CD4-positive, CD25-positive, alpha-beta regulatory T cell (primary cell): ENCODE results near the gene TGFBRAP1. TPM values are rescaled to one million over a fixed set of nuclear protein-coding genes. Genes with fewer than 3 reads are reported as not detected.
"Not testable (repeated sequence)": the region's sequence is repeated elsewhere in the genome, so short reads cannot be mapped to it uniquely, and the experiment has no call there.

Experiments used
- ATAC-seq, 2 donors: fragments of 150-1000 bp; cut with Tn5 transposase; one replicate each; pipeline ENCODE4 v1.10.0; 2021; ENCODE audit warnings: low read depth in 2 of 2, moderate number of reproducible peaks in 2 of 2, moderate library complexity in 1 of 2
- DNase-seq, 3 donors: peaks; one replicate each; pipeline versions ENCODE4 v3.0.0 to v3.0.0-alpha.2; 2012 to 2022; ENCODE audit warnings: mixed read lengths in 1 of 3
- H3K27ac ChIP-seq: one replicate; pipeline ENCODE4 v1.7.0; 2013; ENCODE audit warnings: mild to moderate bottlenecking, low read length; ENCODE audit not compliant: insufficient read depth, poor library complexity, severe bottlenecking
- H3K27me3 ChIP-seq: one replicate; pipeline ENCODE4 v1.7.0; 2013; ENCODE audit warnings: low read length; ENCODE audit not compliant: control insufficient read depth, insufficient read depth
- H3K36me3 ChIP-seq: one replicate; pipeline ENCODE4 v1.7.0; 2013; ENCODE audit warnings: mild to moderate bottlenecking, low read length, moderate library complexity; ENCODE audit not compliant: control insufficient read depth, insufficient read depth
- H3K4me1 ChIP-seq: 2 replicates; pipeline ENCODE4 v1.7.0; 2013; ENCODE audit warnings: mild to moderate bottlenecking, low read length; ENCODE audit not compliant: insufficient read depth, control insufficient read depth, poor library complexity, severe bottlenecking
- H3K4me3 ChIP-seq: one replicate; pipeline ENCODE4 v1.7.0; 2013; ENCODE audit warnings: low read depth, mild to moderate bottlenecking, low read length, moderate library complexity
- H3K9me3 ChIP-seq, 2 experiments: 1 replicate in 1 of 2; 2 replicates in 1 of 2; pipeline ENCODE4 v1.7.0; 2013; ENCODE audit warnings: low read length in 2 of 2, mild to moderate bottlenecking in 1 of 2, moderate library complexity in 1 of 2; ENCODE audit not compliant: control insufficient read depth in 2 of 2
- H3K27ac Mint-ChIP-seq, 3 donors: one replicate each; pipeline ENCODE4 v1.8.0; 2020 to 2022; ENCODE audit warnings: mild to moderate bottlenecking in 3 of 3, mixed read lengths in 3 of 3, moderate library complexity in 2 of 3
- H3K27me3 Mint-ChIP-seq: one replicate; pipeline ENCODE4 v1.8.0; 2022; ENCODE audit warnings: mild to moderate bottlenecking, mixed read lengths
- H3K36me3 Mint-ChIP-seq: one replicate; pipeline ENCODE4 v1.8.0; 2020; ENCODE audit warnings: mixed read lengths
- H3K4me1 Mint-ChIP-seq, 4 donors: one replicate each; pipeline ENCODE4 v1.8.0; 2020 to 2022; ENCODE audit warnings: mixed read lengths in 4 of 4, mild to moderate bottlenecking in 1 of 4
- H3K4me3 Mint-ChIP-seq, 4 donors: one replicate each; pipeline ENCODE4 v1.8.0; 2020 to 2022; ENCODE audit warnings: mild to moderate bottlenecking in 4 of 4, mixed read lengths in 4 of 4, moderate library complexity in 3 of 4
- H3K9me3 Mint-ChIP-seq, 7 donors: one replicate each; pipeline ENCODE4 v1.8.0; 2020 to 2022; ENCODE audit warnings: mixed read lengths in 7 of 7, mild to moderate bottlenecking in 3 of 7, moderate library complexity in 2 of 7
- polyA plus RNA-seq, 4 donors: library from polyadenylated mRNA; unstranded; fragments of 300-500 nt; fragmentation: Illumina TruSeq; gene quantifications; one replicate each; pipeline ENCODE4 v1.2.3, GENCODE V29; 2021
- total RNA-seq: library from RNA; stranded (reverse); gene quantifications from one replicate; pipeline ENCODE4 v1.2.3, GENCODE V29; 2022

The TGFBRAP1 gene
- total and polyA plus RNA-seq, 5 donors from 2014 or later, result 13.9 to 21.0 (median 18.7) TPM

DNA sequence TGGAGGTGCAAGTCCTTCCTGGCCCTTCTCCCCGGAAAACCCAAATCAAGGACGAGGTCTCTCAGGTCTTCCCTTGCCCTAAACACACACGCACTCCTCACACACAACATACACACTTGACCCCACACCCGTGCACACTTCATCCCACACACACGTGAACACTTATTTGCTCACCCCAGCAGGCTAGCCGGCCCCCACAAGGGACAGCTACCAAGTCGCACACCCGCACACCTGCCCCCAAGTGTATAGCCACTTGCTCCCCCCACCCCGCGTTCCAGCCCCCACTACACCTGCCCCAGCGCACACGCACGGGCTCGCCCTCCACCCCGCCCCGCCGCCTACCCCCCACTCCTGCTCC, 359 bp downstream of the TGFBRAP1 start:
- peaks cover 19 to 55% (median 30%) of the 10 kb centered on the region in 4 donors for H3K4me1 Mint-ChIP-seq
- peak in 1 of 2 donors; percentile 7 for ATAC-seq
- peak in 1 of 3 donors; percentile 33 for DNase-seq
- Histone ChIP-seq H3K36me3 (peaks cover 4% of the 10 kb centered on the region), H3K4me1 (peaks cover 26% of the 10 kb centered on the region), H3K27ac (peak overlapping the region; percentile 45), H3K27me3 (no peaks in the 10 kb centered on the region), H3K9me3 (no peaks in the 10 kb centered on the region), H3K4me3 (peak overlapping the region; percentile 85)
- no peaks in the 10 kb centered on the region for H3K27me3 Mint-ChIP-seq
- peak overlapping the region; percentile 95 to 97 (median 95) for H3K27ac Mint-ChIP-seq
- peak overlapping the region; percentile 86 to 96 (median 94) for H3K4me3 Mint-ChIP-seq
- H3K9me3 Mint-ChIP-seq, result no peaks in the 10 kb centered on the region
- peaks cover 4% of the 10 kb centered on the region for H3K36me3 Mint-ChIP-seq

DNA sequence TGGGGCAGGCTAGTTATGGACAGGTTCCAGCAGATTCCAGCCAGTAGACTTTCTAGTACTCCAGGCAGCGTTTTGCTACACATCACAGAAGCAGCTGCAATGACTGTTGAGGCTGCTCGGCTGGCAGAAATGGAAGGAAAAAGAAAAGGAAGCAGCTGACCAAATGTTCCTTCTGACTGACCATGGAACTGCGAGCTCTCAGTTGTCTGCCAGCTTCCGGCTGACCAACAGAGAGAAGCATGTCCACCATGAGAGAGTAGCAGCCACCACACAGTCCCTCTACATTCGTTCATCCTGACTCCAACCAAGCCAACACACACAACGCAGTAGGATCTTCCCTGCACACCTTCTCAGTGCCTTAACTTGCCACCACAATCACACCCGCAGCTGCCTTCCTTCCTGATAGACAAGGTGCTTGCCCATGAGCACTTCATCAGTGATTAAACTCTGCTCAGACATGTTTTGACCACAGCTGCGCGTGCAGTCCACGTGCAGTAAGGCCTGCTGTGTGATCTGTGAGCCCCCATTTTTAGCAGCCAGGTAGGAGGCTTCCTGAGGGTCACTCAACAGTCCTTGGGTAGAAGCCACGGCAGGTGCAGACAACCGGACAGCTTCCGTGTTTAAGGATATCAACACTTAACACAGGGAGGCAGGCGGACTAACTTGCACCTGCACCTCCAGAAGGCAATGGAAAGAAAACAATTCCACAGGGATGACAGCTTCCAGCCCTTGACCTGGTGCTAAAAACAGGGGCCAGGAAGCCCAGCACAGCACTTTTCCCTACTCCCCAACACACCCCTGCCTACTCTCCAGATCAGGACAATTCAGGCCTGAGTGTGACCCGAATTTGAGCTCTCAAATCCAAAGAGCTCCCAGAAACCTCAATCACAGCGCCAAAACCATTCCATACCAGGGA, 996 bp downstream of the TGFBRAP1 start:
- peak overlapping the region; percentile 45 for H3K27ac ChIP-seq
- no peak for ATAC-seq
- DNase-seq, result peak in 1 of 3 donors; percentile 52
- Mint-ChIP-seq H3K36me3 (peaks cover 9% of the 10 kb centered on the region), H3K27ac (peak overlapping the region; percentile 95 to 97 (median 95)), H3K27me3 (no peaks in the 10 kb centered on the region), H3K4me3 (peak overlapping the region; percentile 86 to 96 (median 94)), H3K4me1 (peaks cover 19 to 60% (median 35%) of the 10 kb centered on the region in 4 donors), H3K9me3 (no peaks in the 10 kb centered on the region)
- no peaks in the 10 kb centered on the region for H3K27me3 ChIP-seq
- H3K4me3 ChIP-seq, result peak overlapping the region; percentile 85
- no peaks in the 10 kb centered on the region for H3K9me3 ChIP-seq
- H3K36me3 ChIP-seq, result peaks cover 4% of the 10 kb centered on the region
- H3K4me1 ChIP-seq, result peaks cover 26% of the 10 kb centered on the region

DNA sequence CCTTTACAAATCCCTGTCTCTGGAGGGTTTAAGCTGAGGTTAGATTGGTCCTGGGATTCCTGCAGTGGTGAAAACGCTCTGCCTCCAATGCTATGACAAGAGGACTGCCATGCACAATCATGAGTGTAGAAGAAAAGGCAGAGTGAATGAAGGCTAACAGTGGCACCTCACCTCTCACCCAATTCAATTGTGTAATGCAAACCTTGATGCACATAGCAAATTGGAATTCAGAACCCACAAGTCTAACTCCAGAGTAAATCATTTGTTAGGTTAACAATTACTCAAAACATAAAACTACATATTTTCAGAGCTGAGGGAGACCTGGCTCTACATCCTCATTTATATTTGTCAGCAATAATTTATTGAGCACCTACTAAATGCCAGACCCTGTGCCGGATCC, 1.8 kb downstream of the TGFBRAP1 start:
- Mint-ChIP-seq H3K27ac (peak overlapping the region; percentile 62 to 95 (median 95)), H3K9me3 (no peaks in the 10 kb centered on the region), H3K36me3 (peaks cover 13% of the 10 kb centered on the region), H3K27me3 (no peaks in the 10 kb centered on the region), H3K4me1 (peaks cover 21 to 67% (median 40%) of the 10 kb centered on the region in 4 donors), H3K4me3 (peak overlapping the region; percentile 86 to 96 (median 94))
- Histone ChIP-seq H3K4me1 (peaks cover 26% of the 10 kb centered on the region), H3K4me3 (peak overlapping the region; percentile 85), H3K27ac (no peak overlapping the region), H3K27me3 (no peaks in the 10 kb centered on the region), H3K9me3 (no peaks in the 10 kb centered on the region), H3K36me3 (peaks cover 8% of the 10 kb centered on the region)
- DNase-seq (no peak), ATAC-seq (no peak)

DNA sequence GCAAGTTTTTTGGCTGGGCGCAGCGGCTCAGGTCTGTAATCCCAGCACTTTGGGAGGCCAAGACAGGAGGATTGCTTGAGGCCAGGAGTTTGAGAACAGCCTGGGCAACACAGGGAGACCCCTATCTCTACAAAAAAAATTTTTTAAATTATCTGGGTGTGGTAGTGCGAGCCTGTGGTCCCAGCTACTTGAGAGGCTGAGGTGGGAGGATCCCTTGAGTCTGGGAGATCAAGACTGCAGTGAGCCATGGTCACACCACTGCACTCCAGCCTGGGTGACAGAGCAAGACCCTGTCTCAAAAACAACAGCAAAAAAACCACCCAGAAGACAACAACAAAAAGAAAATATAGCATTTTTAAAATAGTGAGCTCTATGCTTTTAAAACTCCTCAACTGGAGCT, 2.3 kb downstream of the TGFBRAP1 start:
- H3K27ac ChIP-seq, H3K9me3 Mint-ChIP-seq, DNase-seq, H3K27me3 ChIP-seq, H3K27me3 Mint-ChIP-seq, ATAC-seq, H3K4me3 ChIP-seq, H3K9me3 ChIP-seq: not testable (repeated sequence)
- Mint-ChIP-seq H3K4me3 (peak overlapping the region in 1 of 4 donors; percentile 86), H3K27ac (peak overlapping the region in 1 of 3 donors; percentile 95), H3K4me1 (peaks cover 24 to 71% (median 44%) of the 10 kb centered on the region in 4 donors), H3K36me3 (peaks cover 17% of the 10 kb centered on the region)
- Histone ChIP-seq H3K36me3 (peaks cover 10% of the 10 kb centered on the region), H3K4me1 (peaks cover 26% of the 10 kb centered on the region)

DNA sequence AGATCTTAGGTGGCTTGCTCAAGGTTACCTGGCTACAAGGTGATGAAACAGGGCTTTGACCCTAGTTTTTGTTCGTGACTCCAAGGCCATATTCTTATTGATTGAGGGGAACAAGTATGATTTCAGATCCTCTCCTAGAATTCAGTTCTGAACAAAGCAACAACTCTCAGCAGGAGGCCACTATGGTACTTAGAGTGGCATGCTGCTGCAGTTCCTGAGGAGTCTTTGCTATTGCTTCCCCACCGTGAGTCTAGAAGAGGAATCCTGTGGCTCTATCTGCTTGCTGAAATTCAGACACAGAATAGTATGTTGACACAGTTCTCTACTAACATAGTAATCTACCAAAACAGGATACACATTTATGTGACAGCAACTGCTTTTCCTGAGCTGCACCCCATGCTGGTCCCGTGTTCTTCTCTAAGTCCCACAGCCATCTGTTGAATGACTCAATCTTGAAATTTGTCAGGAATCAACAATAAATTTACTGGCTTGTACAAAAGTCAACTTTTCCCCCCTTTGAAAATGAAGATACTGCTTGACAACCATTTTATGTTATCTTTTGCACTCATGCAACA, 4.1 kb downstream of the TGFBRAP1 start:
- Histone ChIP-seq H3K27me3 (no peaks in the 10 kb centered on the region), H3K4me1 (peaks cover 21% of the 10 kb centered on the region), H3K36me3 (peaks cover 10% of the 10 kb centered on the region), H3K4me3 (no peak overlapping the region), H3K9me3 (no peaks in the 10 kb centered on the region), H3K27ac (no peak overlapping the region)
- Mint-ChIP-seq H3K4me3 (peak overlapping the region in 1 of 4 donors; percentile 30), H3K27me3 (no peaks in the 10 kb centered on the region), H3K27ac (peak overlapping the region; percentile 31 to 40 (median 37)), H3K4me1 (peaks cover 26 to 73% (median 46%) of the 10 kb centered on the region in 4 donors), H3K36me3 (peaks cover 17% of the 10 kb centered on the region), H3K9me3 (no peaks in the 10 kb centered on the region)
- no peak for ATAC-seq
- no peak for DNase-seq

DNA sequence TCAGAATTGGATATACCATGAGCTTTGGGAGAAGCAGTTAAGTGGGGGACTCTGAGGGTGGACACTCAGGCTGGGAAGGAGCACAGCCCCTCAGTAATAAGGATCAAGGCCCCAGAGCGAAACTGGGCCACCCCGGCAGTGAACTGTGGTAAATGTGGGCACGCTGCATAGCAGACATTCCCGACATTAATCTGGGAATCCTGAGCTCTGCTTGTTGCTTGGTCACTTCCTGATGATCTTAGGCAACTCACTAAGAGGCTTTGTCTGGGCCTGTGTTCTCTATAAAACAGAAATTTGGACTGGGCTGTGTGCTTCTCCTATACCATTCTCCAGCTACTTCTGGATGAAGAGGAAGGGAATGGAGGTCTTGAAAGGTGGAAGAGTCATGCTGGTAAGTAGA, 4.8 kb downstream of the TGFBRAP1 start:
- no peak for ATAC-seq
- peak overlapping the region in 1 of 3 donors; percentile 31 for H3K27ac Mint-ChIP-seq
- peaks cover 17% of the 10 kb centered on the region for H3K36me3 Mint-ChIP-seq

DNA sequence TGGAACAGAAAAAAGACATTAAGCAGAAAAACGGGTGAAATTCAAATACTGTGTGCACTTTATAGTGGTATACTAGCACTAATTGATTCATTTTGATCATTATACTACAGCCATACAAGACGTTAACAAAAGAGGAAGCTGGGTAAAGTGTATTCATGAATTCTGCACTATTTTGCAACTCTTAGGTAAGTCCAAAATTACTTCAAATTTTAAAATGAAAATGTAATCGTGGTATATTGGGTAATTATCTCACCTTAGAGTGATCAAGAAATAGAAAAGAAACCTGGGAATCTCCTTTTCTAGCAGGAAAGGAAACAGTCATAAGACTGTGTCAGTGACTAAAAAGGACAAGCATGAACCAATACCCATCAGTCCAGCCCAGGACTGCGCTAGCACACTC, 5.4 kb downstream of the TGFBRAP1 start:
- Mint-ChIP-seq H3K4me3 (no peak overlapping the region), H3K4me1 (peaks cover 33 to 70% (median 43%) of the 10 kb centered on the region in 4 donors), H3K27ac (peak overlapping the region in 1 of 3 donors; percentile 55), H3K27me3 (no peaks in the 10 kb centered on the region), H3K9me3 (no peaks in the 10 kb centered on the region), H3K36me3 (peaks cover 17% of the 10 kb centered on the region)
- H3K4me1 ChIP-seq, result peaks cover 15% of the 10 kb centered on the region
- H3K9me3 ChIP-seq, result no peaks in the 10 kb centered on the region
- no peak overlapping the region for H3K4me3 ChIP-seq
- no peak for ATAC-seq
- no peak for DNase-seq
- H3K27me3 ChIP-seq, result no peaks in the 10 kb centered on the region
- H3K36me3 ChIP-seq, result peaks cover 10% of the 10 kb centered on the region
- no peak overlapping the region for H3K27ac ChIP-seq

More for the DNA sequence above, 4.8 kb downstream of the TGFBRAP1 start:
- DNase-seq, result no peak
- H3K27ac ChIP-seq, result no peak overlapping the region
- Mint-ChIP-seq H3K4me1 (peaks cover 33 to 72% (median 45%) of the 10 kb centered on the region in 4 donors), H3K4me3 (peak overlapping the region in 1 of 4 donors; percentile 30), H3K9me3 (no peaks in the 10 kb centered on the region), H3K27me3 (no peaks in the 10 kb centered on the region)
- no peaks in the 10 kb centered on the region for H3K27me3 ChIP-seq
- peaks cover 15% of the 10 kb centered on the region for H3K4me1 ChIP-seq
- no peak overlapping the region for H3K4me3 ChIP-seq
- no peaks in the 10 kb centered on the region for H3K9me3 ChIP-seq
- peaks cover 10% of the 10 kb centered on the region for H3K36me3 ChIP-seq
